ENCODE measurements around the gene STX10.

- TF ChIP-seq POLR2A (IDR thresholded peaks at IDR 0.05) = no peak
- TF ChIP-seq CTCF (IDR thresholded peaks at IDR 0.05) = no peak
Measured at GRCh38 chr19:13122275-13122878, 27.8 kb downstream of the STX10 start.
